Body of pancreas (tissue), 4 donors: ENCODE data around the gene ZXDC. TPM values are rescaled to one million over a fixed set of nuclear protein-coding genes. Genes with fewer than 3 reads are reported as not detected.

Experiments
- ATAC-seq: fragments of 150-250 bp; one replicate; pipeline ENCODE4 v1.9.1; 2016
- DNase-seq, 4 donors: peaks; one replicate each; pipeline ENCODE4 v3.0.0-alpha.2; 2019
- H3K27ac ChIP-seq, 4 donors: fragments of 200-600 bp; sonication (generic); 1 replicate in 3 of 4; 2 replicates in 1 of 4; pipeline versions ENCODE4 v1.5.1 to v1.6.1; 2016 to 2019; ENCODE audit warnings: mild to moderate bottlenecking in 1 of 4, mixed read lengths in 1 of 4, moderate library complexity in 1 of 4
- H3K27me3 ChIP-seq, 2 donors: fragments of 200-600 bp; sonication (generic); one replicate each; pipeline ENCODE4 v1.6.0; 2016; ENCODE audit warnings: mild to moderate bottlenecking in 1 of 2
- H3K36me3 ChIP-seq, 2 donors: fragments of 200-600 bp; sonication (generic); replicated peaks in 1 of 2; 2 replicates each; pipeline ENCODE4 v1.5.1; 2016; ENCODE audit warnings: low read depth in 2 of 2; ENCODE audit not compliant: insufficient read depth in 1 of 2
- H3K4me1 ChIP-seq: fragments of 200-600 bp; sonication (generic); one replicate; pipeline ENCODE4 v1.6.0; 2016
- H3K4me3 ChIP-seq, 2 donors: fragments of 200-600 bp; sonication (generic); 1 replicate in 1 of 2; 2 replicates in 1 of 2; pipeline ENCODE4 v1.5.1; 2016 to 2019
- H3K9me3 ChIP-seq, 3 donors: fragments of 200-600 bp; sonication (generic); 1 replicate in 2 of 3; 2 replicates in 1 of 3; pipeline ENCODE4 v1.5.1; 2016
- POLR2A ChIP-seq, 3 donors: fragments of 450-650 bp; IDR thresholded peaks; one replicate each; pipeline ENCODE4 v1.6.1; 2016; ENCODE audit warnings: antibody characterized with exemption in 3 of 3, mild to moderate bottlenecking in 2 of 3
- WGBS, 2 donors: methylation state at CpG; one replicate each; pipeline ENCODE4 v1.1.5; 2017; 5-methylcytosine and 5-hydroxymethylcytosine counted together
- intact Hi-C: fragments of 100-400 bp; cut with DNase I; formaldehyde crosslinking; loops from one replicate; pipeline ENCODE4 v1.15.1; 2023
- total RNA-seq, 2 donors: library from RNA; depleted of rRNA; stranded (reverse); fragments of >200 nt; gene quantifications; one replicate each; pipeline ENCODE4 v1.1.0, GENCODE V29; 2016
- TF ChIP-seq, protein P1 (sequence below), 7 experiments: fragments of 450-650 bp in 4 of 7; fragments of 200-600 bp in 3 of 7; sonication (generic) in 3 of 7; IDR thresholded peaks; one replicate each; pipeline ENCODE4 v1.5.1; 2016 to 2019; ENCODE audit warnings: antibody characterized with exemption in 7 of 7

ZXDC gene
- total RNA-seq, 2 donors from 2014 or later: 33.9 to 39.4 TPM

DNA sequence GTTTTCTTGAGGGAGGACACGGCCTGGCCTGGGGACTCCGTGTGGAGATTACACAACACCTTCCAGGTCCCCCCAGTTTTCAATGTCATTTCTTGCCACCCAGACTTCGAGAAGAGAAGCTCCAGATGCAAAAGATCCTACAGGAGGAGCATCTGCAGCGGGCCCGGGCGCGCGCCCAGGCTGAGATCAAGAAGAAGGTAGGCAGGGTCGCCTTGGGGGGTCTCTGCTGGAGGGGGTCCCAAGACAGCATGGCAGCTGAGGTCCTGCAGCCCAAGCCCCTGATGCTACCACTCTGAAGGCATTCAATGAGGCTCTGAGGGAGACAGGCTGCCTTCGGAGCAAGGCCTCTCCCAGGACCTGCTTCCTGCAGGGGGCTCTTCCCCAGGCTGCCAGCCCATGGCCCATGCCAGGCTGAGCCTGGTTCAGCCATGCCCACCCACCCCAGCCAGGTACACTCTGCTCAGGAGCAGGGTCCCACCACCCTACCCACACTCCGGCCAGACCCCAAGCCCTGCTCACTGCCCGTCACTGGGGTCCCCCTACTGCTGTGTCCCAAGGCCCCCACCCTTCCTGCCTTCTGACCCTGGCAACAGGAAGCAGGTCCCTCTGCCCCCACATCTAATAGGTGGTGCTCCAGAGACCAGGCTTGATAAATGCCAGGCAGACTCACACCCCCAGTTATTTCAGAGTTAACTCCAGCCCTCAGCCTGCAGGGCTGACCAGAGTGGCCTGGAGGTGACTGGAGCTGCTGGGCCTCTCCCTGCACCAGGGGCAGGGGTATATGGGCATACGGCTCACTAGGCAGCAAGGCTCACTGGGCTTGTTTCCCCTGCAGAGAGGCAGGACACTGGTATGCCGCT, 40.0 kb downstream of the ZXDC start:
- Histone ChIP-seq H3K27ac (no peak overlapping the region), H3K4me1 (no peaks in the 10 kb centered on the region), H3K36me3 (peaks cover 0 to 12% of the 10 kb centered on the region in 2 donors), H3K4me3 (no peak overlapping the region), H3K27me3 (no peaks in the 10 kb centered on the region), H3K9me3 (no peaks in the 10 kb centered on the region)
- ATAC-seq: no peak
- DNase-seq: no peak
- intact Hi-C loops: no loop called here
- 89 to 98% methylated on average over 9 to 13 of the region's 14 CpGs for WGBS, 2 donors
- TF ChIP-seq, protein P1, sequence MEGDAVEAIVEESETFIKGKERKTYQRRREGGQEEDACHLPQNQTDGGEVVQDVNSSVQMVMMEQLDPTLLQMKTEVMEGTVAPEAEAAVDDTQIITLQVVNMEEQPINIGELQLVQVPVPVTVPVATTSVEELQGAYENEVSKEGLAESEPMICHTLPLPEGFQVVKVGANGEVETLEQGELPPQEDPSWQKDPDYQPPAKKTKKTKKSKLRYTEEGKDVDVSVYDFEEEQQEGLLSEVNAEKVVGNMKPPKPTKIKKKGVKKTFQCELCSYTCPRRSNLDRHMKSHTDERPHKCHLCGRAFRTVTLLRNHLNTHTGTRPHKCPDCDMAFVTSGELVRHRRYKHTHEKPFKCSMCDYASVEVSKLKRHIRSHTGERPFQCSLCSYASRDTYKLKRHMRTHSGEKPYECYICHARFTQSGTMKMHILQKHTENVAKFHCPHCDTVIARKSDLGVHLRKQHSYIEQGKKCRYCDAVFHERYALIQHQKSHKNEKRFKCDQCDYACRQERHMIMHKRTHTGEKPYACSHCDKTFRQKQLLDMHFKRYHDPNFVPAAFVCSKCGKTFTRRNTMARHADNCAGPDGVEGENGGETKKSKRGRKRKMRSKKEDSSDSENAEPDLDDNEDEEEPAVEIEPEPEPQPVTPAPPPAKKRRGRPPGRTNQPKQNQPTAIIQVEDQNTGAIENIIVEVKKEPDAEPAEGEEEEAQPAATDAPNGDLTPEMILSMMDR (IDR thresholded peaks at IDR 0.05): no peak
- no peak for TF ChIP-seq POLR2A (IDR thresholded peaks at IDR 0.05)

- intact Hi-C loops: no loop called here
- ATAC-seq (no peak), DNase-seq (no peak)
- Histone ChIP-seq H3K4me3 (no peak overlapping the region), H3K9me3 (no peaks in the 10 kb centered on the region), H3K36me3 (peaks cover 0 to 12% of the 10 kb centered on the region in 2 donors), H3K27ac (no peak overlapping the region), H3K27me3 (no peaks in the 10 kb centered on the region), H3K4me1 (no peaks in the 10 kb centered on the region)
- TF ChIP-seq POLR2A (IDR thresholded peaks at IDR 0.05): no peak
- TF ChIP-seq, protein P1 (IDR thresholded peaks at IDR 0.05): no peak
- 80 to 89% methylated on average over 1 to 8 of the region's 8 CpGs for WGBS, 2 donors
Measured at GRCh38 chr3:126434931-126435411, 40.7 kb downstream of the ZXDC start.

GRCh38 chr3:126434264-126434590, 41.5 kb downstream of the ZXDC start:
- H3K4me3 ChIP-seq: no peak overlapping the region
- no peaks in the 10 kb centered on the region for H3K4me1 ChIP-seq
- H3K27ac ChIP-seq: no peak overlapping the region
- no peak for DNase-seq
- no peaks in the 10 kb centered on the region for H3K27me3 ChIP-seq
- no peak for TF ChIP-seq POLR2A (IDR thresholded peaks at IDR 0.05)
- TF ChIP-seq, protein P1 (IDR thresholded peaks at IDR 0.05): no peak
- intact Hi-C loops: no loop called here
- H3K9me3 ChIP-seq: no peaks in the 10 kb centered on the region
- H3K36me3 ChIP-seq: peaks cover 0 to 8% of the 10 kb centered on the region in 2 donors
- 82 to 98% methylated on average over 6 of the region's 6 CpGs for WGBS, 2 donors
- ATAC-seq: no peak

DNA sequence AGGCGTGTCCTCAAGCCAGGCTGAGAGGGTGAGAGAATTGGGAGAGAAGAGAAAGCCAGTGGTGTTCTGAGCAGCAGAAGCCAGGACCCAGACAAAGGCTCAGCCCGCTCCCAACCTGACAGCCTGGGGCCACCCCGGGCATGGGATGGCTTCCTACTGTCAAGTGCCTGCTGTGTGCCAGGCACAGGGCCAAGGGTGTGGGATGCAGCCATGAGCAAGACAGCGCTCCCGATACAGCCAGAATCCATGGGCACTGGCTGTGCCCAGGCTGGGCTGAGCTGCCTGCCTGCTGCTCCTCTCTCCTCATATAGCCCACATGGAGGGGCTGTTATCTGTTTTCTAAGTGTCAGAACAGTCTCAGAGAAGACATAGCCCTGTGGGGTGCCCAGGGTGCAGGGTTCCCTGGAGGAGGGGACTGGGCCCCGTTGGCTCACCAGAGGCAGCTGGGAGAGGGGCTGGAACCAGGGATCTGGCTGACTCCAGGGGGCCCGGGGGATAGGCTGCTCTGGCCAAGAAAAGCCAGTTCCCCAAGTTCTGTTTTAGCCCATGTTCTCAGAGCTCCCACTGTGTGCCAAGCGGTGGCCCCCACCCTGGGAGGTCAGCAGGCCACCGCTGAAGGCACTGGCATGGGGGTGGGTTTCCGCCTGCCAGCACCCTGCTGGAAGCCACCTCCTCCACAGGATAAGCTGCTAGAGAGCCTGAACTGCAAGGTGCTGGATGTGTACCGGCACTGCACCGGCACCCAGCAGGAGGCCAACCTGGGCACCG, 42.0 kb downstream of the ZXDC start:
- Histone ChIP-seq H3K9me3 (no peaks in the 10 kb centered on the region), H3K4me1 (no peaks in the 10 kb centered on the region), H3K27ac (no peak overlapping the region), H3K4me3 (no peak overlapping the region), H3K27me3 (no peaks in the 10 kb centered on the region), H3K36me3 (peaks cover 0 to 8% of the 10 kb centered on the region in 2 donors)
- intact Hi-C loops: no loop called here
- DNase-seq: no peak
- WGBS, 2 donors: 92 to 94% methylated on average over 6 to 10 of the region's 13 CpGs
- ATAC-seq: no peak
- TF ChIP-seq, protein P1 (IDR thresholded peaks at IDR 0.05): no peak
